Mammary epithelial cell (primary cell): ENCODE data around the gene PARG.

Experiments
- CTCF ChIP-seq, 2 donors: IDR thresholded peaks in 1 of 2; conservative IDR thresholded peaks in 1 of 2; 2 replicates each; pipeline ENCODE4 v1.5.1; 2011 to 2012; ENCODE audit warnings: inconsistent platforms in 2 of 2, low read length in 2 of 2, mild to moderate bottlenecking in 2 of 2, control low read depth in 1 of 2, low read depth in 1 of 2; ENCODE audit not compliant: insufficient read depth in 1 of 2; ENCODE audit errors: extremely low read depth in 1 of 2
- EZH2 ChIP-seq: IDR thresholded peaks from 2 replicates; pipeline ENCODE4 v1.6.1; 2012; ENCODE audit warnings: low read length, inconsistent platforms, borderline replicate concordance

GRCh38 chr10:49775014-49775413 lies 166.8 kb downstream of the PARG start:
- TF ChIP-seq CTCF (conservative IDR thresholded peaks at IDR 0.05 in 1 of 2, IDR thresholded peaks at IDR 0.05 in 1 of 2; ENCODE audit: extremely low read depth in 1 of 2, insufficient read depth in 1 of 2, low read depth in 1 of 2, low read length in 2 of 2) (no peak), EZH2 (no peak)
